ENCODE results near the gene NOP9.
"Not testable (repeated sequence)": the region's sequence is repeated elsewhere in the genome, so short reads cannot be mapped to it uniquely, and the experiment has no call there.

NOP9 gene

GRCh38 chr14:24330973-24331674 lies 31.5 kb downstream of the NOP9 start:
- no peak for DNase-seq

GRCh38 chr14:24331731-24332267 lies 32.1 kb downstream of the NOP9 start:
- no peak for DNase-seq

GRCh38 chr14:24332268-24332993 lies 32.8 kb downstream of the NOP9 start:
- peak; percentile 74 for DNase-seq

- no peak for DNase-seq
These were observed 35.0 kb downstream of the NOP9 start, which contains the start of gene ADCY4 for GRCh38 chr14:24334431-24335291. ADCY4 (minus strand) TSS chr14:24335071; CDS start chr14:24334652, 419 bp downstream.

- DNase-seq = no peak
These were observed 36.0 kb downstream of the NOP9 start for GRCh38 chr14:24335461-24336171.

GRCh38 chr14:24337144-24337823 lies 37.6 kb downstream of the NOP9 start:
- DNase-seq = no peak

GRCh38 chr14:24337824-24338175 lies 38.1 kb downstream of the NOP9 start:
- DNase-seq = no peak

- DNase-seq = no peak
These were observed 39.2 kb downstream of the NOP9 start for GRCh38 chr14:24338843-24339242.

- no peak for DNase-seq
These were observed 39.9 kb downstream of the NOP9 start, which contains the start of gene RIPK3 for GRCh38 chr14:24339284-24340151. RIPK3 (minus strand) TSS chr14:24339991; CDS start chr14:24339826, 165 bp downstream.

GRCh38 chr14:24340606-24341005 lies 41.0 kb downstream of the NOP9 start:
- DNase-seq = no peak

GRCh38 chr14:24342889-24343288 lies 43.2 kb downstream of the NOP9 start:
- no peak for DNase-seq

GRCh38 chr14:24343795-24344660 lies 44.4 kb downstream of the NOP9 start:
- DNase-seq = no peak

- DNase-seq = no peak
These were observed 47.5 kb downstream of the NOP9 start for GRCh38 chr14:24347134-24347533.

- DNase-seq = no peak
These were observed 48.5 kb downstream of the NOP9 start for GRCh38 chr14:24348186-24348585.

- DNase-seq = no peak
These were observed 50.1 kb downstream of the NOP9 start for GRCh38 chr14:24349742-24350141.

- DNase-seq = no peak
These were observed 51.9 kb downstream of the NOP9 start for GRCh38 chr14:24351517-24351916.

- DNase-seq = no peak
These were observed 54.2 kb downstream of the NOP9 start for GRCh38 chr14:24353559-24354481.

- not testable (repeated sequence) for DNase-seq
These were observed 54.8 kb downstream of the NOP9 start for GRCh38 chr14:24354482-24354825.

- DNase-seq = no peak
These were observed 55.4 kb downstream of the NOP9 start for GRCh38 chr14:24355009-24355408.

All from right hindlimb (tissue), 1 donor.